Measurements from ENCODE around the gene PDLIM3.
"Not testable (repeated sequence)": the region's sequence is repeated elsewhere in the genome, so short reads cannot be mapped to it uniquely, and the experiment has no call there.

Gene PDLIM3

GRCh38 chr4:185534866-185535611, at the start of gene PDLIM3:
PDLIM3 (minus strand) TSS chr4:185535507; CDS start chr4:185535434, 73 bp downstream.
- DNase-seq, result no peak

GRCh38 chr4:185583813-185584212, 48.5 kb upstream of the PDLIM3 start:
- DNase-seq, result no peak

- DNase-seq, result no peak
Measured at GRCh38 chr4:185582651-185583400, 47.5 kb upstream of the PDLIM3 start.

- no peak for DNase-seq
Measured at GRCh38 chr4:185580699-185581098, 45.4 kb upstream of the PDLIM3 start.

- DNase-seq, result no peak
Measured at GRCh38 chr4:185578284-185578683, 43.0 kb upstream of the PDLIM3 start.

- DNase-seq, result no peak
Measured at GRCh38 chr4:185576962-185577950, 41.9 kb upstream of the PDLIM3 start.

GRCh38 chr4:185576314-185576961, 41.1 kb upstream of the PDLIM3 start:
- no peak for DNase-seq

GRCh38 chr4:185573651-185574199, 38.4 kb upstream of the PDLIM3 start:
- DNase-seq, result no peak

- no peak for DNase-seq
Measured at GRCh38 chr4:185570727-185571126, 35.4 kb upstream of the PDLIM3 start.

- DNase-seq, result no peak
Measured at GRCh38 chr4:185567381-185568376, 32.4 kb upstream of the PDLIM3 start.

GRCh38 chr4:185566972-185567371, 31.7 kb upstream of the PDLIM3 start:
- no peak for DNase-seq

- no peak for DNase-seq
Measured at GRCh38 chr4:185566425-185566824, 31.1 kb upstream of the PDLIM3 start.

GRCh38 chr4:185565696-185566095, 30.4 kb upstream of the PDLIM3 start:
- DNase-seq, result no peak

- DNase-seq, result no peak
Measured at GRCh38 chr4:185564349-185564748, 29.0 kb upstream of the PDLIM3 start.

- DNase-seq, result no peak
Measured at GRCh38 chr4:185562531-185562930, 27.2 kb upstream of the PDLIM3 start.

GRCh38 chr4:185560316-185560715, 25.0 kb upstream of the PDLIM3 start:
- DNase-seq, result no peak

- DNase-seq, result no peak
Measured at GRCh38 chr4:185559915-185560281, 24.6 kb upstream of the PDLIM3 start.

- DNase-seq, result not testable (repeated sequence)
Measured at GRCh38 chr4:185559251-185559914, 24.1 kb upstream of the PDLIM3 start.

GRCh38 chr4:185554365-185555126, 19.2 kb upstream of the PDLIM3 start:
- DNase-seq, result no peak

GRCh38 chr4:185552254-185552653, 16.9 kb upstream of the PDLIM3 start:
- no peak for DNase-seq
